PFSK-1 (cell line): ENCODE measurements around the gene KCNIP4.

ENCODE experiments used
- FOXP2 ChIP-seq: optimal IDR thresholded peaks from 2 replicates; pipeline ENCODE3; 2011; ENCODE audit warnings: borderline replicate concordance, control low read depth, inconsistent platforms; ENCODE audit not compliant: insufficient read depth; ENCODE audit errors: extremely low read length, extremely low read depth
- POLR2AphosphoS5 ChIP-seq: IDR thresholded peaks from 2 replicates; pipeline ENCODE4 v1.6.1; 2012; ENCODE audit warnings: low read depth, mild to moderate bottlenecking, control low read depth, low read length, moderate library complexity
- SIN3A ChIP-seq: IDR thresholded peaks from 2 replicates; pipeline ENCODE4 v1.6.1; 2012; ENCODE audit warnings: mild to moderate bottlenecking, low read length, moderate library complexity, borderline replicate concordance; ENCODE audit not compliant: insufficient read depth
- TAF1 ChIP-seq: IDR thresholded peaks from 2 replicates; pipeline ENCODE4 v1.6.1; 2012; ENCODE audit warnings: low read length, control low read depth, borderline replicate concordance; ENCODE audit not compliant: insufficient read depth
- TF ChIP-seq, protein P1 (sequence below), 2 experiments: IDR thresholded peaks; 2 replicates each; pipeline versions ENCODE4 v1.6.1 to v1.8.0; 2011 to 2012; ENCODE audit warnings: low read depth in 2 of 2, low read length in 2 of 2, control low read depth in 1 of 2, inconsistent platforms in 1 of 2, mild to moderate bottlenecking in 1 of 2, moderate library complexity in 1 of 2; ENCODE audit not compliant: insufficient read depth in 1 of 2

Gene KCNIP4

DNA sequence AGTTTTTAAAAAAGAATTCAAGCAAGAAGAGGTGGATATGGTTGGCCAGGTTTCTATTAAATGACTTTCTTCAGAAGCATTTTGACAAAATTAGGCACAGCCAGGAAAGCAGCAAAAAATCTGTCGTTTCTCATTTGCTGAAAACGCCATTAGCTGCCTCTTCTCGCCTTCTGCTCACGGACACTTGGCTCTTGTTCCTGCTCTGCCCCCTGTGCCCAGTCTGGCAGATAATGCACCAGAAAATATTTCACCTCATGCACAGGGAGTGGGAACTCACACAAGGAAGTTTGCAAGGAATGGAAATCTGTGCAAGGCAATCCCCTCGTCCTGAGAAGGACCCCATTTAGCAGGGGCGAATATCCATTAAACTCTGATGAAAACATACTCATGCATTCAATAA is 988.3 kb downstream of the KCNIP4 start:
- TF ChIP-seq SIN3A, result no peak
- no peak for TF ChIP-seq FOXP2
- TF ChIP-seq POLR2AphosphoS5, result no peak
- no peak for TF ChIP-seq TAF1

GRCh38 chr4:20954541-20954940 is 994.0 kb downstream of the KCNIP4 start:
- TF ChIP-seq SIN3A (no peak), FOXP2 (no peak), POLR2AphosphoS5 (no peak), TAF1 (no peak)
- TF ChIP-seq, protein P1, sequence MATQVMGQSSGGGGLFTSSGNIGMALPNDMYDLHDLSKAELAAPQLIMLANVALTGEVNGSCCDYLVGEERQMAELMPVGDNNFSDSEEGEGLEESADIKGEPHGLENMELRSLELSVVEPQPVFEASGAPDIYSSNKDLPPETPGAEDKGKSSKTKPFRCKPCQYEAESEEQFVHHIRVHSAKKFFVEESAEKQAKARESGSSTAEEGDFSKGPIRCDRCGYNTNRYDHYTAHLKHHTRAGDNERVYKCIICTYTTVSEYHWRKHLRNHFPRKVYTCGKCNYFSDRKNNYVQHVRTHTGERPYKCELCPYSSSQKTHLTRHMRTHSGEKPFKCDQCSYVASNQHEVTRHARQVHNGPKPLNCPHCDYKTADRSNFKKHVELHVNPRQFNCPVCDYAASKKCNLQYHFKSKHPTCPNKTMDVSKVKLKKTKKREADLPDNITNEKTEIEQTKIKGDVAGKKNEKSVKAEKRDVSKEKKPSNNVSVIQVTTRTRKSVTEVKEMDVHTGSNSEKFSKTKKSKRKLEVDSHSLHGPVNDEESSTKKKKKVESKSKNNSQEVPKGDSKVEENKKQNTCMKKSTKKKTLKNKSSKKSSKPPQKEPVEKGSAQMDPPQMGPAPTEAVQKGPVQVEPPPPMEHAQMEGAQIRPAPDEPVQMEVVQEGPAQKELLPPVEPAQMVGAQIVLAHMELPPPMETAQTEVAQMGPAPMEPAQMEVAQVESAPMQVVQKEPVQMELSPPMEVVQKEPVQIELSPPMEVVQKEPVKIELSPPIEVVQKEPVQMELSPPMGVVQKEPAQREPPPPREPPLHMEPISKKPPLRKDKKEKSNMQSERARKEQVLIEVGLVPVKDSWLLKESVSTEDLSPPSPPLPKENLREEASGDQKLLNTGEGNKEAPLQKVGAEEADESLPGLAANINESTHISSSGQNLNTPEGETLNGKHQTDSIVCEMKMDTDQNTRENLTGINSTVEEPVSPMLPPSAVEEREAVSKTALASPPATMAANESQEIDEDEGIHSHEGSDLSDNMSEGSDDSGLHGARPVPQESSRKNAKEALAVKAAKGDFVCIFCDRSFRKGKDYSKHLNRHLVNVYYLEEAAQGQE (IDR thresholded peaks at IDR 0.05; ENCODE audit: insufficient read depth in 1 of 2, low read depth in 2 of 2, low read length in 2 of 2), result no peak

- no peak for TF ChIP-seq POLR2AphosphoS5
- TF ChIP-seq SIN3A, result no peak
- no peak for TF ChIP-seq FOXP2
- no peak for TF ChIP-seq TAF1
- TF ChIP-seq, protein P1 (IDR thresholded peaks at IDR 0.05; ENCODE audit: insufficient read depth in 1 of 2, low read depth in 2 of 2, low read length in 2 of 2), result no peak
Measured at GRCh38 chr4:20944961-20945360, 1003.6 kb downstream of the KCNIP4 start.

DNA sequence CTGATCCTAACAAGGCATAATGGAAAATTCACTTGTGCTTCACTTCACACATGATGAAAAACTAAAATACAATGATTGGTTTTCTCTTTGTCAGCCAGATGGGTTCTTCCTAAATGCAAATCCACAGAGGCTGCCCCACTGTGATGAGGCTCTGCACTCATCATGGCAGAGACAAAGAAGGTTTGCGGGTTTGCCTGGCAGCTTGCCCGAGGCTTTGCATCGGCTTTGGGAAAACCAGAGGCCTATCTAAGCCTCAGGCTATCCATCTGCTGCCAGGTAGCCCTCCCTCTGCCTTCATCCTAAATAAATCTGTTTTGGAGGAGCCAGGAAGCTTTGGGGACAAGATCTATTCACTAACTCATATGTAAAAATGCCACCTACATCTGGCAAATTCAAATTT is 1004.1 kb downstream of the KCNIP4 start:
- TF ChIP-seq TAF1 (no peak), POLR2AphosphoS5 (no peak), SIN3A (no peak), FOXP2 (no peak)
- TF ChIP-seq, protein P1 (IDR thresholded peaks at IDR 0.05; ENCODE audit: insufficient read depth in 1 of 2, low read depth in 2 of 2, low read length in 2 of 2), result no peak

DNA sequence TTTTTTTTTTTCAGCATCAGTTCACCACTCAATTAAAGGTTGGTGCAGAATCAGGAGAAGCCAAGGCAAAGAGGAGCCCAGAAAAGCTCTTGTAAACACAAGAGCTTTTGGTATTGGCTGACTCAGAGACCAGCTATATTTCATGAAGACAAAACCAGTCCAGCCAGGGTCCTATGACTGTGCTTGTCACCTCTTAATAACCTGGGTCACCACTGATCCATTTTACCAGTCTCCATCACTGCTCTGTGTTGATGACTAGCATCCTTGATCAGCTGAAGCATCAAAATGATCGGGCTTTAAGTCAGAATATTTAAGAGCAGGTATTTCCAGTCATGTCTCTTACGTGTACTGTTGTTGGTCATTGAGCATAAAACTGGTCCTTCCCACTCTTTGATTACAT is 1010.4 kb downstream of the KCNIP4 start:
- no peak for TF ChIP-seq FOXP2
- TF ChIP-seq, protein P1 (IDR thresholded peaks at IDR 0.05; ENCODE audit: insufficient read depth in 1 of 2, low read depth in 2 of 2, low read length in 2 of 2), result no peak
- TF ChIP-seq TAF1, result no peak
- TF ChIP-seq POLR2AphosphoS5, result no peak
- TF ChIP-seq SIN3A, result no peak
